ENCODE data around the gene FTH1. TPM values are rescaled to one million over a fixed set of nuclear protein-coding genes. Genes with fewer than 3 reads are reported as not detected.
"Not testable (repeated sequence)": the region's sequence is repeated elsewhere in the genome, so short reads cannot be mapped to it uniquely, and the experiment has no call there.

Gene FTH1
- total RNA-seq, 2 experiments from 2014 or later: 915 to 922 TPM

GRCh38 chr11:61967924-61968757, 707 bp upstream of the FTH1 start:
- intact Hi-C loops (cut with micrococcal nuclease): loop anchor here (1.0 to 5.0 kb wide), 4 partner anchors 57 to 584 kb away; partner anchors contain the start of gene FADS1
- Mint-ChIP-seq H3K9me3 (no peaks in the 10 kb centered on the region), H3K27ac (peak overlapping the region; percentile 93), H3K4me1 (ENCODE audit: low read depth) (peaks cover 69% of the 10 kb centered on the region), H3K36me3 (peaks cover 38% of the 10 kb centered on the region), H3K4me3 (peak overlapping the region; percentile 84), H3K27me3 (no peaks in the 10 kb centered on the region)
- ChIA-PET CTCF (interaction anchor here (1.0 to 3.3 kb wide), 8 partner anchors 21 to 174 kb away, joined by 3 to 15 read pairs (median 8); no protein-coding TSS in a partner anchor), POLR2A (interaction anchor here (1.0 to 2.8 kb wide), 5 partner anchors 10 to 176 kb away, joined by 3 to 12 read pairs (median 10); partner anchors contain the start of genes FEN1 and TMEM258)
- DNase-seq: peak; percentile 58

GRCh38 chr11:61966734-61967115, 709 bp downstream of the FTH1 start:
- intact Hi-C loops (cut with micrococcal nuclease): loop anchor here (1.0 to 5.0 kb wide), 4 partner anchors 59 to 586 kb away; partner anchors contain the start of gene FADS1
- Mint-ChIP-seq H3K36me3 (peaks cover 45% of the 10 kb centered on the region), H3K9me3 (no peaks in the 10 kb centered on the region), H3K4me1 (ENCODE audit: low read depth) (peaks cover 62% of the 10 kb centered on the region), H3K4me3 (peak overlapping the region; percentile 84), H3K27ac (peak overlapping the region; percentile 81), H3K27me3 (no peaks in the 10 kb centered on the region)
- POLR2A ChIA-PET: interaction anchor here (0.5 to 2.8 kb wide), 5 partner anchors 17 to 115 kb away, joined by 3 to 12 read pairs (median 4); partner anchors contain the start of gene BEST1
- CTCF ChIA-PET: interaction anchor here (1.4 to 2.5 kb wide), 3 partner anchors 19 to 142 kb away, joined by 4 to 10 read pairs (median 6); no protein-coding TSS in a partner anchor
- DNase-seq: peak; percentile 44

GRCh38 chr11:61964666-61965271, 2.7 kb downstream of the FTH1 start:
- Mint-ChIP-seq H3K27ac (peak overlapping the region; percentile 50), H3K4me3 (peak overlapping the region; percentile 84), H3K4me1 (ENCODE audit: low read depth) (peaks cover 49% of the 10 kb centered on the region), H3K36me3 (peaks cover 45% of the 10 kb centered on the region)
- H3K27me3 Mint-ChIP-seq, H3K9me3 Mint-ChIP-seq: not testable (repeated sequence)
- CTCF ChIA-PET: interaction anchor here (0.7 to 2.4 kb wide), 3 partner anchors 17 to 143 kb away, joined by 3 to 9 read pairs (median 3); no protein-coding TSS in a partner anchor
- POLR2A ChIA-PET: interaction anchor here (1.3 kb wide), 2 partner anchors 9 to 117 kb away, joined by 3 read pairs; no protein-coding TSS in a partner anchor
- DNase-seq: peak; percentile 8
- intact Hi-C loops (cut with micrococcal nuclease): loop anchor here (1.0 to 5.0 kb wide), 4 partner anchors 67 to 588 kb away; partner anchors contain the start of gene FADS1

GRCh38 chr11:61964058-61964665, 3.3 kb downstream of the FTH1 start:
- Mint-ChIP-seq H3K4me3 (peak overlapping the region; percentile 29), H3K36me3 (peaks cover 45% of the 10 kb centered on the region), H3K27me3 (no peaks in the 10 kb centered on the region), H3K27ac (peak overlapping the region; percentile 24), H3K9me3 (no peaks in the 10 kb centered on the region), H3K4me1 (ENCODE audit: low read depth) (peaks cover 44% of the 10 kb centered on the region)
- intact Hi-C loops (cut with micrococcal nuclease): no loop called here
- CTCF ChIA-PET: interaction anchor here (0.7 to 2.4 kb wide), 4 partner anchors 16 to 144 kb away, joined by 3 to 9 read pairs (median 5); no protein-coding TSS in a partner anchor
- DNase-seq: no peak
- POLR2A ChIA-PET: interaction anchor here (1.3 kb wide), 1 partner anchor 9 kb away, joined by 3 read pairs; no protein-coding TSS in a partner anchor

GRCh38 chr11:61963282-61964057, 4.0 kb downstream of the FTH1 start:
- H3K4me3 Mint-ChIP-seq: peak overlapping the region; percentile 23
- POLR2A ChIA-PET: interaction anchor here (0.6 to 1.3 kb wide), 2 partner anchors 10 to 14 kb away, joined by 3 read pairs; no protein-coding TSS in a partner anchor
- H3K36me3 Mint-ChIP-seq: peaks cover 45% of the 10 kb centered on the region
- no peaks in the 10 kb centered on the region for H3K9me3 Mint-ChIP-seq
- peaks cover 42% of the 10 kb centered on the region for H3K4me1 Mint-ChIP-seq (ENCODE audit: low read depth)
- peak overlapping the region; percentile 58 for H3K27ac Mint-ChIP-seq
- CTCF ChIA-PET: interaction anchor here (1.1 to 2.4 kb wide), 4 partner anchors 9 to 145 kb away, joined by 3 to 9 read pairs (median 5); no protein-coding TSS in a partner anchor
- no peaks in the 10 kb centered on the region for H3K27me3 Mint-ChIP-seq
- DNase-seq: no peak
- intact Hi-C loops (cut with micrococcal nuclease): no loop called here

GRCh38 chr11:61963016-61963281, 4.5 kb downstream of the FTH1 start:
- H3K4me1 Mint-ChIP-seq (ENCODE audit: low read depth): peaks cover 39% of the 10 kb centered on the region
- CTCF ChIA-PET: interaction anchor here (1.2 to 2.4 kb wide), 3 partner anchors 9 to 119 kb away, joined by 3 to 9 read pairs (median 7); no protein-coding TSS in a partner anchor
- H3K27ac Mint-ChIP-seq: peak overlapping the region; percentile 58
- no peaks in the 10 kb centered on the region for H3K9me3 Mint-ChIP-seq
- peaks cover 43% of the 10 kb centered on the region for H3K36me3 Mint-ChIP-seq
- POLR2A ChIA-PET: interaction anchor here (0.6 kb wide), 1 partner anchor 14 kb away, joined by 3 read pairs; no protein-coding TSS in a partner anchor
- DNase-seq: peak; percentile 13
- no peak overlapping the region for H3K4me3 Mint-ChIP-seq
- no peaks in the 10 kb centered on the region for H3K27me3 Mint-ChIP-seq
- intact Hi-C loops (cut with micrococcal nuclease): no loop called here

GRCh38 chr11:61962213-61963015, 5.0 kb downstream of the FTH1 start:
- Mint-ChIP-seq H3K27me3 (no peaks in the 10 kb centered on the region), H3K4me3 (no peak overlapping the region), H3K27ac (peak overlapping the region; percentile 58), H3K9me3 (no peaks in the 10 kb centered on the region), H3K36me3 (peaks cover 43% of the 10 kb centered on the region), H3K4me1 (ENCODE audit: low read depth) (peaks cover 39% of the 10 kb centered on the region)
- POLR2A ChIA-PET: no interaction called here
- intact Hi-C loops (cut with micrococcal nuclease): no loop called here
- CTCF ChIA-PET: interaction anchor here (0.6 to 2.4 kb wide), 3 partner anchors 10 to 120 kb away, joined by 3 to 9 read pairs (median 3); no protein-coding TSS in a partner anchor
- DNase-seq: peak; percentile 8

GRCh38 chr11:61961570-61962212, 5.7 kb downstream of the FTH1 start:
- Mint-ChIP-seq H3K4me1 (ENCODE audit: low read depth) (peaks cover 39% of the 10 kb centered on the region), H3K9me3 (no peaks in the 10 kb centered on the region), H3K27me3 (no peaks in the 10 kb centered on the region), H3K36me3 (peaks cover 41% of the 10 kb centered on the region), H3K4me3 (no peak overlapping the region), H3K27ac (no peak overlapping the region)
- intact Hi-C loops (cut with micrococcal nuclease): no loop called here
- ChIA-PET CTCF (interaction anchor here (0.6 to 3.1 kb wide), 3 partner anchors 14 to 63 kb away, joined by 3 to 11 read pairs (median 4); no protein-coding TSS in a partner anchor), POLR2A (no interaction called here)
- DNase-seq: peak; percentile 8

GRCh38 chr11:61960532-61960931, 6.9 kb downstream of the FTH1 start:
- H3K4me1 Mint-ChIP-seq (ENCODE audit: low read depth): peaks cover 42% of the 10 kb centered on the region
- no peak overlapping the region for H3K27ac Mint-ChIP-seq
- intact Hi-C loops (cut with micrococcal nuclease): no loop called here
- H3K36me3 Mint-ChIP-seq: peaks cover 30% of the 10 kb centered on the region
- ChIA-PET POLR2A (no interaction called here), CTCF (interaction anchor here (0.8 to 3.1 kb wide), 4 partner anchors 13 to 147 kb away, joined by 3 to 11 read pairs (median 6); no protein-coding TSS in a partner anchor)
- H3K9me3 Mint-ChIP-seq: no peaks in the 10 kb centered on the region
- H3K4me3 Mint-ChIP-seq: no peak overlapping the region
- peaks cover 6% of the 10 kb centered on the region for H3K27me3 Mint-ChIP-seq
- DNase-seq: peak; percentile 4

GRCh38 chr11:61959678-61960077, 7.8 kb downstream of the FTH1 start:
- peaks cover 21% of the 10 kb centered on the region for H3K36me3 Mint-ChIP-seq
- no peaks in the 10 kb centered on the region for H3K9me3 Mint-ChIP-seq
- no peak overlapping the region for H3K27ac Mint-ChIP-seq
- H3K4me1 Mint-ChIP-seq (ENCODE audit: low read depth): peaks cover 34% of the 10 kb centered on the region
- peak; percentile 6 for DNase-seq
- no peak overlapping the region for H3K4me3 Mint-ChIP-seq
- ChIA-PET POLR2A (interaction anchor here (1.3 kb wide), 1 partner anchor 9 kb away, joined by 4 read pairs; no protein-coding TSS in a partner anchor), CTCF (interaction anchor here (0.8 to 3.1 kb wide), 4 partner anchors 12 to 148 kb away, joined by 3 to 11 read pairs (median 6); no protein-coding TSS in a partner anchor)
- peaks cover 8% of the 10 kb centered on the region for H3K27me3 Mint-ChIP-seq
- intact Hi-C loops (cut with micrococcal nuclease): no loop called here

Data from activated CD4-positive, alpha-beta memory T cell treated with anti-CD3 and anti-CD28 coated beads for 36 hours (primary cell).